Adrenal gland (tissue), 5 donors: Measurements from ENCODE around the gene OGFRL1.

Experiments
- CTCF ChIP-seq, 6 experiments: fragments of 450-650 bp in 4 of 6; fragments of 200-600 bp in 2 of 6; sonication (generic) in 1 of 6; IDR thresholded peaks; 1 replicate in 5 of 6; 2 replicates in 1 of 6; pipeline versions ENCODE4 v1.5.1 to v1.8.0; 2016 to 2021; ENCODE audit warnings: antibody characterized with exemption in 6 of 6, mild to moderate bottlenecking in 2 of 6, moderate library complexity in 1 of 6
- POLR2A ChIP-seq, 2 donors: fragments of 450-650 bp; IDR thresholded peaks; one replicate each; pipeline ENCODE4 v1.6.1; 2017; ENCODE audit warnings: antibody characterized with exemption in 2 of 2, mild to moderate bottlenecking in 2 of 2, moderate library complexity in 1 of 2
- donor health status: DM: no; HTN: no; CAD: no.

- TF ChIP-seq CTCF (IDR thresholded peaks at IDR 0.05) (no peak), POLR2A (IDR thresholded peaks at IDR 0.05) (no peak)
These were observed 12.9 kb downstream of the OGFRL1 start for GRCh38 chr6:71301546-71301945.
